Psoas muscle (tissue), 8 donors: ENCODE measurements around the gene RSPO1. TPM values are rescaled to one million over a fixed set of nuclear protein-coding genes. Genes with fewer than 3 reads are reported as not detected.

Experiments
- ATAC-seq, 4 donors: fragments of 200-7000 bp; cut with Tn5 transposase; one replicate each; pipeline ENCODE4 v1.9.1; 2020; ENCODE audit warnings: moderate library complexity in 3 of 4, mild to moderate bottlenecking in 2 of 4
- DNase-seq, 2 donors: peaks; one replicate each; pipeline ENCODE4 v3.0.0-alpha.2; 2020
- H3K27ac ChIP-seq: fragments of 200-600 bp; one replicate; pipeline ENCODE4 v1.8.0; 2022
- H3K27me3 ChIP-seq, 3 donors: fragments of 200-600 bp in 1 of 3; one replicate each; pipeline versions ENCODE4 v1.6.1 to v1.8.0; 2013 to 2022; ENCODE audit warnings: low read length in 2 of 3, mild to moderate bottlenecking in 2 of 3, moderate library complexity in 1 of 3; ENCODE audit not compliant: insufficient read depth in 3 of 3
- H3K36me3 ChIP-seq, 2 donors: fragments of 200-600 bp in 1 of 2; one replicate each; pipeline versions ENCODE4 v1.6.1 to v1.8.0; 2013 to 2022; ENCODE audit warnings: low read depth in 1 of 2, mild to moderate bottlenecking in 1 of 2, moderate library complexity in 1 of 2; ENCODE audit not compliant: insufficient read depth in 1 of 2
- H3K4me1 ChIP-seq: fragments of 200-600 bp; one replicate; pipeline ENCODE4 v1.8.0; 2022
- H3K4me3 ChIP-seq: fragments of 200-600 bp; one replicate; pipeline ENCODE4 v1.8.0; 2022; ENCODE audit warnings: mild to moderate bottlenecking
- H3K9me3 ChIP-seq: fragments of 200-600 bp; one replicate; pipeline ENCODE4 v1.8.0; 2022
- CTCF ChIP-seq: fragments of 200-600 bp; IDR thresholded peaks from one replicate; pipeline ENCODE4 v1.8.0; 2022; ENCODE audit warnings: antibody characterized with exemption
- WGBS, 3 donors: extraction: QIAGEN DNeasy Blood & Tissue Kit; methylation state at CpG; one replicate each; pipeline versions ENCODE4 v1.1.6 to v1.1.7; 2013; 5-methylcytosine and 5-hydroxymethylcytosine counted together
- intact Hi-C, 2 donors: fragments of 100-400 bp; cut with DNase I; formaldehyde crosslinking; loops; one replicate each; pipeline versions ENCODE4 v1.11.0 to v1.14.2; 2022
- polyA plus RNA-seq, 3 donors: library from polyadenylated mRNA; stranded (reverse); fragments of 200-250 nt; gene quantifications; one replicate each; pipeline ENCODE4 v1.2.3, GENCODE V29; 2013
- total RNA-seq, 4 donors: library from RNA; stranded (reverse); fragmentation: NEBNext Ultra II Directional in 2 of 4; extraction: Animal tissue kit (Norgen Biotek cat#: 25700) in 2 of 4; gene quantifications; one replicate each; pipeline versions ENCODE4 v1.2.1 to v1.2.4, GENCODE V29; 2021 to 2023
- donor health status: healthy with polysubstance abuse.
- donor health status: DM: no; HTN: no; CAD: no; lungs with moderate emphysema.
- donor health status: Bipolar disorder and iron deficiency.
- donor health status: healthy.
- donor health status: DM: yes; HTN: yes; CAD: no.
- donor health status: DM: no; HTN: no; CAD: no.
- donor health status: DM: no; HTN: no; CAD: no.
- donor health status: DM: yes; HTN: yes; CAD: no.

RSPO1 gene
- total and polyA plus RNA-seq, 7 donors, result 0.01 TPM; not detected in 6

- H3K27ac ChIP-seq, result no peak overlapping the region
- intact Hi-C loops, result loop anchor here in 1 of 2 donors (5.0 to 10.0 kb wide), 3 partner anchors 82 to 1235 kb away; partner anchors contain the start of genes C1orf122 and YRDC
- DNase-seq (no peak), ATAC-seq (no peak)
- peaks cover 0 to 2% (median 0%) of the 10 kb centered on the region in 3 donors for H3K27me3 ChIP-seq
- no peak for TF ChIP-seq CTCF
- peaks cover 10% of the 10 kb centered on the region for H3K4me1 ChIP-seq
- 57 to 64% (median 58%) methylated on average over 5 of the region's 5 CpGs for WGBS, 3 donors
- H3K4me3 ChIP-seq, result no peak overlapping the region
- no peaks in the 10 kb centered on the region for H3K36me3 ChIP-seq
- H3K9me3 ChIP-seq, result no peaks in the 10 kb centered on the region
These were observed 34.8 kb downstream of the RSPO1 start for GRCh38 chr1:37599940-37600339.

- peak overlapping the region; percentile 94 for H3K27ac ChIP-seq
- peaks cover 0 to 2% (median 0%) of the 10 kb centered on the region in 3 donors for H3K27me3 ChIP-seq
- peaks cover 18% of the 10 kb centered on the region for H3K4me1 ChIP-seq
- H3K9me3 ChIP-seq, result no peaks in the 10 kb centered on the region
- no peak for DNase-seq
- peak in 3 of 4 donors; percentile 6 to 36 (median 13) for ATAC-seq
- H3K36me3 ChIP-seq, result peaks cover 6 to 24% of the 10 kb centered on the region in 2 donors
- peak overlapping the region; percentile 91 for H3K4me3 ChIP-seq
- intact Hi-C loops, result loop anchor here in 1 of 2 donors (5.0 to 10.0 kb wide), 3 partner anchors 86 to 1239 kb away; partner anchors contain the start of genes C1orf122 and YRDC
- 0% methylated on average over 3 of the region's 3 CpGs for WGBS, 3 donors
- TF ChIP-seq CTCF, result no peak
These were observed 38.5 kb downstream of the RSPO1 start for GRCh38 chr1:37596182-37596667.

- Histone ChIP-seq H3K27ac (peak within 1 kb of the TSS; percentile 94), H3K4me3 (peak within 1 kb of the TSS; percentile 91), H3K36me3 (peaks cover 9 to 30% of the 10 kb centered on the region in 2 donors), H3K27me3 (peaks cover 0 to 2% (median 0%) of the 10 kb centered on the region in 3 donors), H3K4me1 (peaks cover 18% of the 10 kb centered on the region), H3K9me3 (no peaks in the 10 kb centered on the region)
- intact Hi-C loops, result loop anchor here in 1 of 2 donors (5.0 to 10.0 kb wide), 3 partner anchors 87 to 1239 kb away; partner anchors contain the start of genes C1orf122 and YRDC
- 0 to 1% (median 0%) methylated on average over 50 to 51 of the region's 51 CpGs for WGBS, 3 donors
- ATAC-seq (peak; percentile 100), DNase-seq (peak; percentile 97 to 99)
- no peak for TF ChIP-seq CTCF
These were observed 39.1 kb downstream of the RSPO1 start, which contains the start of gene GNL2 for GRCh38 chr1:37595440-37596181. GNL2 (minus strand) TSS chr1:37595937; CDS start chr1:37595822, 115 bp downstream.

- H3K9me3 ChIP-seq, result no peaks in the 10 kb centered on the region
- peaks cover 12 to 49% of the 10 kb centered on the region in 2 donors for H3K36me3 ChIP-seq
- no peak overlapping the region for H3K27ac ChIP-seq
- intact Hi-C loops, result loop anchor here (5.0 to 10.0 kb wide), 4 partner anchors 41 to 1241 kb away; partner anchors contain the start of genes C1orf122 (in 1 of the 2), SNIP1 (in 1 of the 2) and YRDC (in 1 of the 2)
- H3K4me1 ChIP-seq, result peaks cover 18% of the 10 kb centered on the region
- H3K27me3 ChIP-seq, result no peaks in the 10 kb centered on the region
- ATAC-seq (no peak), DNase-seq (no peak)
- 92 to 94% (median 93%) methylated on average over 6 of the region's 6 CpGs for WGBS, 3 donors
- H3K4me3 ChIP-seq, result no peak overlapping the region
- TF ChIP-seq CTCF, result no peak
These were observed 41.0 kb downstream of the RSPO1 start for GRCh38 chr1:37593726-37594125.
